ENCODE measurements around the gene PAPLN.

PAPLN gene

GRCh38 chr14:73253323-73253610 is 16.0 kb downstream of the PAPLN start:
- Histone ChIP-seq H3K27me3 (ENCODE audit: insufficient read depth, low read length) (no peaks in the 10 kb centered on the region), H3K79me2 (ENCODE audit: control insufficient read depth, insufficient read depth, low read length, poor library complexity) (no peaks in the 10 kb centered on the region), H3K4me2 (ENCODE audit: low read length) (no peak overlapping the region), H4K8ac (ENCODE audit: low read depth, low read length) (no peak overlapping the region), H2BK5ac (ENCODE audit: low read depth, low read length, poor library complexity) (no peak overlapping the region), H3K4ac (ENCODE audit: low read depth, low read length) (no peak overlapping the region), H3K36me3 (ENCODE audit: control insufficient read depth in 1 of 2, insufficient read depth in 2 of 2, low read length in 2 of 2) (no peaks in the 10 kb centered on the region), H3K4me1 (ENCODE audit: control insufficient read depth in 1 of 2, insufficient read depth in 2 of 2, low read length in 2 of 2) (no peaks in the 10 kb centered on the region), H2BK120ac (ENCODE audit: insufficient read depth, low read length, poor library complexity) (no peak overlapping the region), H2AK5ac (ENCODE audit: low read length) (no peak overlapping the region), H4K12ac (ENCODE audit: low read depth, low read length) (no peak overlapping the region), H4K91ac (ENCODE audit: low read depth, low read length) (no peak overlapping the region), H3K4me3 (ENCODE audit: low read depth, low read length) (no peak overlapping the region), H3K14ac (ENCODE audit: low read length) (no peak overlapping the region), H2AFZ (ENCODE audit: insufficient read depth, low read length, poor library complexity) (no peak overlapping the region), H3K9me3 (ENCODE audit: insufficient read depth, low read depth, low read length) (no peaks in the 10 kb centered on the region), H3K18ac (ENCODE audit: low read length) (no peak overlapping the region), H3K79me1 (ENCODE audit: low read length) (no peaks in the 10 kb centered on the region), H2BK12ac (ENCODE audit: low read length) (no peak overlapping the region), H3K9ac (ENCODE audit: low read length) (no peak overlapping the region), H3K27ac (ENCODE audit: low read depth, low read length) (no peak overlapping the region), H3K23ac (ENCODE audit: low read length) (no peak overlapping the region)
- DNase-seq: no peak
- no CpG with 5 or more reads among the region's 10 CpGs for WGBS (ENCODE audit: extremely low coverage, insufficient coverage, insufficient read length)

GRCh38 chr14:73253721-73254120 is 16.4 kb downstream of the PAPLN start:
- Histone ChIP-seq H2AK5ac (ENCODE audit: low read length) (no peak overlapping the region), H3K4ac (ENCODE audit: low read depth, low read length) (no peak overlapping the region), H2AFZ (ENCODE audit: insufficient read depth, low read length, poor library complexity) (no peak overlapping the region), H2BK120ac (ENCODE audit: insufficient read depth, low read length, poor library complexity) (no peak overlapping the region), H3K9me3 (ENCODE audit: insufficient read depth, low read depth, low read length) (no peaks in the 10 kb centered on the region), H3K4me1 (ENCODE audit: control insufficient read depth in 1 of 2, insufficient read depth in 2 of 2, low read length in 2 of 2) (no peaks in the 10 kb centered on the region), H2BK12ac (ENCODE audit: low read length) (no peak overlapping the region), H4K8ac (ENCODE audit: low read depth, low read length) (no peak overlapping the region), H4K12ac (ENCODE audit: low read depth, low read length) (no peak overlapping the region), H3K79me2 (ENCODE audit: control insufficient read depth, insufficient read depth, low read length, poor library complexity) (no peaks in the 10 kb centered on the region), H3K9ac (ENCODE audit: low read length) (no peak overlapping the region), H4K91ac (ENCODE audit: low read depth, low read length) (no peak overlapping the region), H3K14ac (ENCODE audit: low read length) (no peak overlapping the region), H3K18ac (ENCODE audit: low read length) (no peak overlapping the region), H3K27ac (ENCODE audit: low read depth, low read length) (no peak overlapping the region), H3K79me1 (ENCODE audit: low read length) (no peaks in the 10 kb centered on the region), H2BK5ac (ENCODE audit: low read depth, low read length, poor library complexity) (no peak overlapping the region), H3K23ac (ENCODE audit: low read length) (no peak overlapping the region), H3K27me3 (ENCODE audit: insufficient read depth, low read length) (no peaks in the 10 kb centered on the region), H3K4me2 (ENCODE audit: low read length) (no peak overlapping the region), H3K36me3 (ENCODE audit: control insufficient read depth in 1 of 2, insufficient read depth in 2 of 2, low read length in 2 of 2) (no peaks in the 10 kb centered on the region), H3K4me3 (ENCODE audit: low read depth, low read length) (no peak overlapping the region)
- DNase-seq: no peak
- no CpG with 5 or more reads among the region's 12 CpGs for WGBS (ENCODE audit: extremely low coverage, insufficient coverage, insufficient read length)

- Histone ChIP-seq H3K36me3 (ENCODE audit: control insufficient read depth in 1 of 2, insufficient read depth in 2 of 2, low read length in 2 of 2) (no peaks in the 10 kb centered on the region), H3K79me1 (ENCODE audit: low read length) (no peaks in the 10 kb centered on the region), H4K8ac (ENCODE audit: low read depth, low read length) (no peak overlapping the region), H3K14ac (ENCODE audit: low read length) (no peak overlapping the region), H2AK5ac (ENCODE audit: low read length) (no peak overlapping the region), H3K23ac (ENCODE audit: low read length) (no peak overlapping the region), H3K4ac (ENCODE audit: low read depth, low read length) (no peak overlapping the region), H2BK120ac (ENCODE audit: insufficient read depth, low read length, poor library complexity) (no peak overlapping the region), H3K4me3 (ENCODE audit: low read depth, low read length) (no peak overlapping the region), H3K79me2 (ENCODE audit: control insufficient read depth, insufficient read depth, low read length, poor library complexity) (no peaks in the 10 kb centered on the region), H3K18ac (ENCODE audit: low read length) (no peak overlapping the region), H3K4me2 (ENCODE audit: low read length) (no peak overlapping the region), H3K9me3 (ENCODE audit: insufficient read depth, low read depth, low read length) (no peaks in the 10 kb centered on the region), H3K9ac (ENCODE audit: low read length) (no peak overlapping the region), H3K27ac (ENCODE audit: low read depth, low read length) (no peak overlapping the region), H4K91ac (ENCODE audit: low read depth, low read length) (no peak overlapping the region), H2BK12ac (ENCODE audit: low read length) (no peak overlapping the region), H3K4me1 (ENCODE audit: control insufficient read depth in 1 of 2, insufficient read depth in 2 of 2, low read length in 2 of 2) (no peaks in the 10 kb centered on the region), H2BK5ac (ENCODE audit: low read depth, low read length, poor library complexity) (no peak overlapping the region), H3K27me3 (ENCODE audit: insufficient read depth, low read length) (no peaks in the 10 kb centered on the region), H2AFZ (ENCODE audit: insufficient read depth, low read length, poor library complexity) (no peak overlapping the region), H4K12ac (ENCODE audit: low read depth, low read length) (no peak overlapping the region)
- DNase-seq: peak in 1 of 2 donors; percentile 23
- WGBS (ENCODE audit: extremely low coverage, insufficient coverage, insufficient read length): no CpG with 5 or more reads among the region's 28 CpGs
Measured at GRCh38 chr14:73254247-73255004, 17.1 kb downstream of the PAPLN start.

GRCh38 chr14:73255005-73255400 is 17.7 kb downstream of the PAPLN start:
- Histone ChIP-seq H3K27me3 (ENCODE audit: insufficient read depth, low read length) (no peaks in the 10 kb centered on the region), H3K4me2 (ENCODE audit: low read length) (no peak overlapping the region), H3K4me1 (ENCODE audit: control insufficient read depth in 1 of 2, insufficient read depth in 2 of 2, low read length in 2 of 2) (no peaks in the 10 kb centered on the region), H3K36me3 (ENCODE audit: control insufficient read depth in 1 of 2, insufficient read depth in 2 of 2, low read length in 2 of 2) (no peaks in the 10 kb centered on the region), H3K27ac (ENCODE audit: low read depth, low read length) (no peak overlapping the region), H2BK5ac (ENCODE audit: low read depth, low read length, poor library complexity) (no peak overlapping the region), H3K18ac (ENCODE audit: low read length) (no peak overlapping the region), H2AFZ (ENCODE audit: insufficient read depth, low read length, poor library complexity) (no peak overlapping the region), H4K12ac (ENCODE audit: low read depth, low read length) (no peak overlapping the region), H3K23ac (ENCODE audit: low read length) (no peak overlapping the region), H2BK12ac (ENCODE audit: low read length) (no peak overlapping the region), H2AK5ac (ENCODE audit: low read length) (no peak overlapping the region), H3K79me2 (ENCODE audit: control insufficient read depth, insufficient read depth, low read length, poor library complexity) (no peaks in the 10 kb centered on the region), H4K91ac (ENCODE audit: low read depth, low read length) (no peak overlapping the region), H3K9me3 (ENCODE audit: insufficient read depth, low read depth, low read length) (no peaks in the 10 kb centered on the region), H2BK120ac (ENCODE audit: insufficient read depth, low read length, poor library complexity) (no peak overlapping the region), H3K14ac (ENCODE audit: low read length) (no peak overlapping the region), H3K4me3 (ENCODE audit: low read depth, low read length) (no peak overlapping the region), H4K8ac (ENCODE audit: low read depth, low read length) (no peak overlapping the region), H3K9ac (ENCODE audit: low read length) (no peak overlapping the region), H3K4ac (ENCODE audit: low read depth, low read length) (no peak overlapping the region), H3K79me1 (ENCODE audit: low read length) (no peaks in the 10 kb centered on the region)
- no CpG with 5 or more reads among the region's 6 CpGs for WGBS (ENCODE audit: extremely low coverage, insufficient coverage, insufficient read length)
- no peak for DNase-seq

Data from trophoblast cell (in vitro differentiated cells and primary cell).